ENCODE data around the gene TBX18.
A peak's percentile ranks its signal among the peaks of the same experiment; 100 is the strongest.

Gene TBX18

GRCh38 chr6:84779917-84780316 is 15.5 kb upstream of the TBX18 start:
- no peaks in the 10 kb centered on the region for H3K36me3 Mint-ChIP-seq (ENCODE audit: insufficient read depth)
- H3K9me3 Mint-ChIP-seq: no peaks in the 10 kb centered on the region
- ATAC-seq (replicated peaks): no peak
- DNase-seq: no peak
- H3K4me1 Mint-ChIP-seq (ENCODE audit: low read depth in 2 of 2): no peaks in the 10 kb centered on the region
- H3K4me3 Mint-ChIP-seq: no peak overlapping the region
- peaks cover 5 to 37% of the 10 kb centered on the region in 2 donors for H3K27me3 Mint-ChIP-seq
- no peak overlapping the region for H3K27ac Mint-ChIP-seq

DNA sequence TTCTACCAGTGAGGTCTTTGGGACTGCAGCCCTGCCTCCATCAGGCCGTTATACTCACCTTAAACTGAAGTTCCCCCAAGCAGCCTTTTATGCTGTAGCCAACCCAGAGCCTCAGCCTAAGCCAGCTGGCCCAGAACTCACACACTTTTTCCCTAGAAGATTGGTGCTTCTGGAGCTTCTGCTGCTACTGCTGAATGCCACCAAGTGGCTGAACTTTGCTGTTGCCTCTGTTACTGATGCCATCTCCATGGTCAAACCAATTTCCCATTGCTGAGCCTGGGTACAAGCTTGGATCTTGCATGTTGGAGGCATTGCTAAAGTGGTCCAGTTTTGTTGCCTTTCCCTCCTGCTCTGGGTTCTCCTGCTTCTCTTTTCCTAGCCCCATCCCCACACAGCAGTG is 15.0 kb upstream of the TBX18 start:
- H3K27me3 Mint-ChIP-seq: peaks cover 7 to 41% of the 10 kb centered on the region in 2 donors
- no peak for ATAC-seq (replicated peaks)
- no peaks in the 10 kb centered on the region for H3K4me1 Mint-ChIP-seq (ENCODE audit: low read depth in 2 of 2)
- no peak overlapping the region for H3K27ac Mint-ChIP-seq
- H3K36me3 Mint-ChIP-seq (ENCODE audit: insufficient read depth): no peaks in the 10 kb centered on the region
- H3K9me3 Mint-ChIP-seq: no peaks in the 10 kb centered on the region
- no peak overlapping the region for H3K4me3 Mint-ChIP-seq
- no peak for DNase-seq

DNA sequence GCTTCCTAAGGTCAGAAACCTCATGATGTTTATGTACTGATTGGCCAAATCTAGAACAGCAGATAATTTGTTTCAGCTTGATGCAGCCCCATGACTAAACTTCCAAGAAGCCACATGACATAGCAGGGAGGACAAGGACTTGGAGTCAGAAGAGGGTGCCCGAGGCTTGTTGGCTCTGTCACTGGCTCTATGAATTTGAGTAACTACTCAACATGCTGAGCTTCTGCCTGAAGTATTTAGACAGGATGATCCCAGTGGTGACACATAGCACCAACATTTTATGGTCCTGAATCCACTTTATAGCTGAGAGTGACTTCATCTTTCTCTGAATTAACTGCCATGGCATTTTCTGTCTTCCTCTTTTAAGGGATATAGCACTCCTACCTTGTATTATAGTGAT is 13.5 kb upstream of the TBX18 start:
- no peak overlapping the region for H3K27ac Mint-ChIP-seq
- no peaks in the 10 kb centered on the region for H3K9me3 Mint-ChIP-seq
- ATAC-seq (replicated peaks): no peak
- no peak for DNase-seq
- H3K27me3 Mint-ChIP-seq: peaks cover 18 to 54% of the 10 kb centered on the region in 2 donors
- no peaks in the 10 kb centered on the region for H3K36me3 Mint-ChIP-seq (ENCODE audit: insufficient read depth)
- no peak overlapping the region for H3K4me3 Mint-ChIP-seq
- no peaks in the 10 kb centered on the region for H3K4me1 Mint-ChIP-seq (ENCODE audit: low read depth in 2 of 2)

- peaks cover 30 to 69% of the 10 kb centered on the region in 2 donors for H3K27me3 Mint-ChIP-seq
- H3K4me3 Mint-ChIP-seq: no peak overlapping the region
- no peaks in the 10 kb centered on the region for H3K4me1 Mint-ChIP-seq (ENCODE audit: low read depth in 2 of 2)
- ATAC-seq (replicated peaks) (no peak), DNase-seq (no peak)
- no peak overlapping the region for H3K27ac Mint-ChIP-seq
- no peaks in the 10 kb centered on the region for H3K36me3 Mint-ChIP-seq (ENCODE audit: insufficient read depth)
- H3K9me3 Mint-ChIP-seq: no peaks in the 10 kb centered on the region
Observed at GRCh38 chr6:84776392-84776791, 12.0 kb upstream of the TBX18 start.

DNA sequence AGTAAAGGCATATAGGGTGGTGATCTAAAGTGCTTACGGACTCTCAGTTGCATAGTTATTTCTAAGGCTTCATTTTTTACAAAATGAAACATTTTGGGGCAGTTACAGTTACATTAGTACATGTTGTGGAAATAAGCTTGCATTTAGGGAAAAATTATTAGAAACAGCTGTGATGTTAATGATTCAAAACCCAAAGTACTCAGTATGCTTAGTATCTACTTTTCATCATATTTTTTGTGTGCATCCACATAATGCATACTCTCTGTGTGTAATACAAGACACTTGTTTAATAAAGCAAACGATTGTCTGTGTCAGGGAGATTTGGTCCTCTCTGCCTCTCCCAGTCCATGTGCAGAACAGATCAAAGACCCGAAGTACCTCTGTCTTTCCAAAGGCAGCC is 11.4 kb upstream of the TBX18 start:
- H3K27me3 Mint-ChIP-seq: peaks cover 37 to 74% of the 10 kb centered on the region in 2 donors
- DNase-seq (no peak), ATAC-seq (replicated peaks) (no peak)
- H3K4me1 Mint-ChIP-seq (ENCODE audit: low read depth in 2 of 2): no peaks in the 10 kb centered on the region
- H3K4me3 Mint-ChIP-seq: no peak overlapping the region
- H3K27ac Mint-ChIP-seq: no peak overlapping the region
- no peaks in the 10 kb centered on the region for H3K9me3 Mint-ChIP-seq
- H3K36me3 Mint-ChIP-seq (ENCODE audit: insufficient read depth): no peaks in the 10 kb centered on the region

DNA sequence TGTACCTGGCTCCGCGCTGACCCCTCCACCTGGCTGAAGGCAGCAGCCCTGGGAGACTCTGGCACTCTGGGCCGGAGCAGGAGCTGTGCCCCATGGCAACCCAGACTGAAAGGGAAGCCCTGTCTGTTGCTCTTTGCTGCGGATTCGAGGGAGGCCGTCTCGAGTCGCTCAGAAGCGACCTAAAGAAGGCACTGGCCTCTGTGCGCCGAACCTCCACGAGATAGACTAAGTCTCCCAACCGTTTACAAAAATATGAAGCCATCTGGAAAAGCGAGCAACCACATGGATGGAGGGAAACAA is 10.5 kb upstream of the TBX18 start:
- H3K36me3 Mint-ChIP-seq (ENCODE audit: insufficient read depth): no peaks in the 10 kb centered on the region
- H3K4me3 Mint-ChIP-seq: no peak overlapping the region
- DNase-seq (no peak), ATAC-seq (replicated peaks) (no peak)
- H3K27ac Mint-ChIP-seq: no peak overlapping the region
- no peaks in the 10 kb centered on the region for H3K9me3 Mint-ChIP-seq
- H3K4me1 Mint-ChIP-seq (ENCODE audit: low read depth in 2 of 2): no peaks in the 10 kb centered on the region
- peaks cover 37 to 74% of the 10 kb centered on the region in 2 donors for H3K27me3 Mint-ChIP-seq

DNA sequence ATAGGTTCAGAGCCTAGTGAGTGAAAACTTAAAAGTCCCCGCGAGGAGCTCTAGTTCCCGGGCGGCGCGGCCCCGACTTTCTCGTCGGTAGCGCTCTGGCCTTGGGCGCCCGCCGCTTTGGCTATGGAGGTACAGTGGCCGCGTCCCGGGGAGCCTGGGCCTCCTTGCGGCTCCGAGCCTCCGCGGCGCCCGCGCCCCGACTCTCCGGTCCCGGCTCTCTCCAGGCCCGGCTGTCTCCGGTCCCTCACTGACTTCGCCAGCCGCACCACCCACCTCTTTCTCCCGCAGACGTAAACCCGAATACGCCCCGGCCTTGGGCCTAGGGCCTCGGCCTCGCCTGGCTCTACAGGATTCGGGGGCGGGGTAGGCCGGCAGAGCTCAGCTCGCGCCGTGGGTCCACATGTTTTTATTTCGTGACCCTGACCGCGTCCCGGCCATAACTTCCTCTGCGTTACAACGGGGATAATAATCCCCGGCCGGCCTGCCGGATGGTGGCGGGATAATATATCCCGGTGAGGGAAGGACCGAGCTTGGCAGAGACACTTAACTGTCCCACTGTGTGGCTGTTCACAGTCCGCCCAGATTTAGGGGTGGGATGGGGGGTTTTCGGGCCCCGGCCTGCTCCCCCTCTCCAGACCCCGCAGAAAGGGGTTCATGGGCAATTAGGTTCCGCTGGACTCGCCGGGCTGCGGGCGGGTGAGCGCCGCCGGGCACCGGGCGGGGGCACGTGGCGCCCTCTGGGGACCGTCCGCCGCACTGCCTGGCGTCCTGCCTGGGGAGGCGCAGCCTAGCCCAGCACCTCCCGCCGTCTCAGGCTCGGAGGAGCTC is 10.0 kb upstream of the TBX18 start:
- H3K27me3 Mint-ChIP-seq: peaks cover 40 to 79% of the 10 kb centered on the region in 2 donors
- H3K4me3 Mint-ChIP-seq: no peak overlapping the region
- ATAC-seq (replicated peaks) (no peak), DNase-seq (no peak)
- H3K27ac Mint-ChIP-seq: no peak overlapping the region
- H3K9me3 Mint-ChIP-seq: peaks cover 0 to under 1% of the 10 kb centered on the region in 2 donors
- no peaks in the 10 kb centered on the region for H3K36me3 Mint-ChIP-seq (ENCODE audit: insufficient read depth)
- no peaks in the 10 kb centered on the region for H3K4me1 Mint-ChIP-seq (ENCODE audit: low read depth in 2 of 2)

- ATAC-seq (replicated peaks): no peak
- Mint-ChIP-seq H3K27ac (no peak overlapping the region), H3K27me3 (peaks cover 47 to 86% of the 10 kb centered on the region in 2 donors)
Observed at GRCh38 chr6:84773431-84774156, 9.2 kb upstream of the TBX18 start.

DNA sequence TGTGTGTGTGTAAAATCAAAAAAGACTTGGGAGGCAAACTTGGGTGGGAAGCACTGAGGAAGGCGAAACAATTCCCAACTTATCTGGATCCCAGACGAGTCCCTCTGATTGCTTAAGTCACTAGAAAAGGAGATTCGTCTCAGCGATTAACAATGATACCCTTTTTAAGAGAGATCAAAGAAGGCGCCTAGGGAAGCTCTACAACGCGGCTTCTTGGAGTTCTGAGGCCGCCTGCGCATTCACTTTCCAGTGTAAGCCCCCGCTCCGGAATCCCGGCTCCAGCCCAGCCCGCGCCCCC is 8.7 kb upstream of the TBX18 start:
- ATAC-seq (replicated peaks) (no peak), DNase-seq (no peak)
- peaks cover 0 to 1% of the 10 kb centered on the region in 2 donors for H3K9me3 Mint-ChIP-seq
- H3K36me3 Mint-ChIP-seq (ENCODE audit: insufficient read depth): no peaks in the 10 kb centered on the region
- peaks cover 0 to 3% of the 10 kb centered on the region in 2 donors for H3K4me1 Mint-ChIP-seq (ENCODE audit: low read depth in 2 of 2)
- peaks cover 53 to 86% of the 10 kb centered on the region in 2 donors for H3K27me3 Mint-ChIP-seq
- H3K4me3 Mint-ChIP-seq: peak overlapping the region in 1 of 2 donors; percentile 14
- H3K27ac Mint-ChIP-seq: no peak overlapping the region

More at GRCh38 chr6:84773431-84774156, 9.2 kb upstream of the TBX18 start:
- Mint-ChIP-seq H3K36me3 (ENCODE audit: insufficient read depth) (no peaks in the 10 kb centered on the region), H3K9me3 (peaks cover 0 to 1% of the 10 kb centered on the region in 2 donors), H3K4me3 (peak overlapping the region in 1 of 2 donors; percentile 14), H3K4me1 (ENCODE audit: low read depth in 2 of 2) (peaks cover 0 to 3% of the 10 kb centered on the region in 2 donors)
- DNase-seq: no peak

DNA sequence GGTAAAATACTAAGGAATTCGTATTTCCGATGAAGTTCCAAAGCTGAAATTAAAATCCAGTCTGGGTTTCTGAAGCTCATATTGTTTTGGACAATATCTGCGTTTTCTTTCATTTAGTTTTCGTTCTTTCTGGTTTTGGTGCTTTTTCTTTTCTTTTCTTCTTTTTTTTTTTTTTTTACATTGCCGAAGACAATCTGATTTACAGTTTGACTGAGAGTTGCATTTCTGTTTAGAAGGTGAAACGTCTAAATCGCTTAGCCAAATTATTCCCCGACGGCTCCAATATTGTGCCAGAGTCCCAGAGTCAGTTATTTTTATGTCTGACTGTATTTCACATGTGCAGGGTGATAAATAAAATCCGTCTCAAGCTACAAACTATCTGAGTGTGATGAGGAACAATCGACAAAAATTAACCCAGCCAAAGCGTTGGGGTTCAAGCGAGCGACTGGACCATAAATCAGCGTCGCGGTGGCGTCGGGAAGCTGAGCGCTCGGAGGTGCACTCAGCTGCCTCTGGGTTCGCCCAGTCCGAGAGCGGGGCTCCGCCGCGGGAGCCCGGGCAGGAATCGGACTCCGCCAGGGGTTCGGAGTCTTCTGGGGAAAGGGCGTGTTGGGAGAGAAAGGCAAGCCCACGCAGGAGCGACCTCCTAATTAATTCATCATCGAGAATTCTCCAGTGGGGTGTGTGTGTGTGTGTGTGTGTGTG is 8.2 kb upstream of the TBX18 start:
- H3K27ac Mint-ChIP-seq: no peak overlapping the region
- H3K4me3 Mint-ChIP-seq: no peak overlapping the region
- DNase-seq (no peak), ATAC-seq (replicated peaks) (no peak)
- H3K36me3 Mint-ChIP-seq (ENCODE audit: insufficient read depth): no peaks in the 10 kb centered on the region
- H3K9me3 Mint-ChIP-seq: peaks cover 0 to 1% of the 10 kb centered on the region in 2 donors
- H3K27me3 Mint-ChIP-seq: peaks cover 58 to 86% of the 10 kb centered on the region in 2 donors
- peaks cover 0 to 4% of the 10 kb centered on the region in 2 donors for H3K4me1 Mint-ChIP-seq (ENCODE audit: low read depth in 2 of 2)

GRCh38 chr6:84771756-84772356 is 7.5 kb upstream of the TBX18 start:
- Mint-ChIP-seq H3K36me3 (ENCODE audit: insufficient read depth) (no peaks in the 10 kb centered on the region), H3K4me1 (ENCODE audit: low read depth in 2 of 2) (peaks cover 0 to 5% of the 10 kb centered on the region in 2 donors), H3K9me3 (peaks cover 0 to 1% of the 10 kb centered on the region in 2 donors), H3K27ac (no peak overlapping the region), H3K27me3 (peaks cover 64 to 86% of the 10 kb centered on the region in 2 donors), H3K4me3 (no peak overlapping the region)
- no peak for ATAC-seq (replicated peaks)
- no peak for DNase-seq

DNA sequence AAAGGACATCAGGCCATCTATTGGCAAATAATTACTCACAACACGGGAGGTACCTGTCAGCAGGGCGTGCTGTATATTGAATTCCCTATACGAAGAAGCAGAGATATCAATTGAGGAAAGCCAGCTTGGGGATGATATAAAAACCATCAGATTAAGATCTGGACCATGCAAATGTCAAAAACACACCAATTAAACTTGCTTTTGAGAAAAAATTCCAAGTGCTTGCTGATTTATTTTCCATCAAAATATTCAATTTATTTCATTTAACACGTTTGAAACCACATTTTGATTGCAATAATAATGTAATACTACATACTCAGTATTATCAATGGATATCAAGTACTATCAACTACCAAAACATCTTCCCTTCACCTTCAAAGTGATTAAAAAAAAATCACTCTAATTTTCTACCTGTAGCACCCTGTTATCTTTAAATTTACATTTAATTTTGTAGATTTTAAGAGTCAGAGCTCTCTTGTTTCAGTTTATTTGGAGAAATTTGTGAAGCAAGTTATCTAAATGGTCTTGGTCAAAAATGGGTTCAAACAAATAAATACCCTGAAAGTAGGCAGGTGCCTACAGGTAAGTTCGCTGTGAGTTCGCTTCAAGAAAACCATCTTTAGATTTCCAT is 6.8 kb upstream of the TBX18 start:
- peaks cover 0 to 5% of the 10 kb centered on the region in 2 donors for H3K4me1 Mint-ChIP-seq (ENCODE audit: low read depth in 2 of 2)
- no peaks in the 10 kb centered on the region for H3K36me3 Mint-ChIP-seq (ENCODE audit: insufficient read depth)

DNA sequence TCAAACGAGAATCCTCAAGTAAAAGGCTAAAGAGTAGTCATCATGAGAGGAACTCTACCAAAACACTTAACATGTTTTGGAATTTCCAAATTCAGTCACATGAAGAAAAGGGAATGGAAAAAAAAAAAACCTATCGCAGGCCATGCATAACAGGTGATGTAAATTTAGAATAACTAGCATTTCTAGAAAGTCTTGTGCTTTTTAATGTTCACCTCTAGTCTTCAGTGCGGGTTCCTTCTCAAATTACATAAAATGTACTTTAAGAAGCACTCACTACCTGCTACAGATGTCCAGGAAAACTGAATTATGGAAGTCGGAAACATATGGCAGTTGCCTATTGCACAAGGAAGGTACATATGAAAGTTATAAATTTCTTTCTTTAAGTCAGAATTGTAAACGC is 6.1 kb upstream of the TBX18 start:
- Mint-ChIP-seq H3K4me3 (no peak overlapping the region), H3K27ac (no peak overlapping the region), H3K9me3 (peaks cover 0 to 3% of the 10 kb centered on the region in 2 donors), H3K36me3 (ENCODE audit: insufficient read depth) (no peaks in the 10 kb centered on the region), H3K27me3 (peaks cover 76 to 86% of the 10 kb centered on the region in 2 donors), H3K4me1 (ENCODE audit: low read depth in 2 of 2) (peaks cover 0 to 5% of the 10 kb centered on the region in 2 donors)
- ATAC-seq (replicated peaks): no peak
- no peak for DNase-seq

More for the DNA sequence above, 6.8 kb upstream of the TBX18 start:
- ATAC-seq (replicated peaks): no peak
- Mint-ChIP-seq H3K9me3 (peaks cover 0 to 1% of the 10 kb centered on the region in 2 donors), H3K27me3 (peaks cover 70 to 86% of the 10 kb centered on the region in 2 donors), H3K27ac (no peak overlapping the region), H3K4me3 (no peak overlapping the region)
- no peak for DNase-seq
